ENCODE measurements around the gene GSK3B. TPM values are rescaled to one million over a fixed set of nuclear protein-coding genes. Genes with fewer than 3 reads are reported as not detected.

Gene GSK3B
- total RNA-seq, 1 experiment from 2014 or later, result 50.0 TPM

- H3K79me2 ChIP-seq (ENCODE audit: insufficient read depth, low read length), result peaks cover 78% of the 10 kb centered on the region
These were observed 121.1 kb downstream of the GSK3B start for GRCh38 chr3:119973018-119973646.

More at GRCh38 chr3:119973018-119973646, 121.1 kb downstream of the GSK3B start:
- intact Hi-C loops (cut with micrococcal nuclease), result no loop called here
- Histone ChIP-seq H3K27me3 (ENCODE audit: insufficient read depth, low read length) (no peaks in the 10 kb centered on the region), H3K27ac (ENCODE audit: low read depth, low read length) (no peak overlapping the region), H3K4me2 (ENCODE audit: low read length) (no peak overlapping the region), H4K20me1 (ENCODE audit: insufficient read depth) (peaks cover 4% of the 10 kb centered on the region; the same call in 1 of the 2 replicates), H3K4me3 (replicated peaks in 1 of 2; ENCODE audit: low read depth in 1 of 2, low read length in 2 of 2) (no peak overlapping the region), H2AFZ (ENCODE audit: low read depth, low read length, poor library complexity, severe bottlenecking) (no peak overlapping the region), H3K4me1 (ENCODE audit: control insufficient read depth in 1 of 2, insufficient read depth in 2 of 2, low read length in 2 of 2) (no peaks in the 10 kb centered on the region), H3K9me2 (ENCODE audit: insufficient read depth) (no peaks in the 10 kb centered on the region), H3K9ac (ENCODE audit: low read length) (no peak overlapping the region), H3K9me3 (ENCODE audit: control insufficient read depth in 1 of 2, insufficient read depth in 1 of 2, low read depth in 1 of 2, low read length in 2 of 2) (no peaks in the 10 kb centered on the region), H3K36me3 (ENCODE audit: control insufficient read depth in 1 of 2, insufficient read depth in 2 of 2, low read length in 2 of 2) (no peaks in the 10 kb centered on the region)
- BruUV-seq (replicated peaks), result no TSS peak
- TF ChIP-seq ZNF274 (IDR thresholded peaks at IDR 0.05; ENCODE audit: low read depth, low read length), result no peak
- no peak for TF ChIP-seq SIN3A (IDR thresholded peaks at IDR 0.05; ENCODE audit: low read depth)
- no peak for TF ChIP-seq TCF7L2 (IDR thresholded peaks at IDR 0.05; ENCODE audit: borderline replicate concordance, extremely low read depth, insufficient read depth, insufficient read length)
- TF ChIP-seq FOSL1 (IDR thresholded peaks at IDR 0.05; ENCODE audit: low read depth), result no peak
- TF ChIP-seq JUND (IDR thresholded peaks at IDR 0.05), result no peak
- TF ChIP-seq ZFX (IDR thresholded peaks at IDR 0.05), result no peak
- TF ChIP-seq EZH2 (IDR thresholded peaks at IDR 0.05), result no peak
- no peak for TF ChIP-seq YY1 (IDR thresholded peaks at IDR 0.05; ENCODE audit: extremely low read depth, insufficient replicate concordance, low read depth, low read length)
- TF ChIP-seq ZBTB33 (IDR thresholded peaks at IDR 0.05; ENCODE audit: extremely low read depth, insufficient replicate concordance, low read length), result no peak
- TF ChIP-seq CTCF (IDR thresholded peaks at IDR 0.05 in 2 of 3, conservative IDR thresholded peaks at IDR 0.05 in 1 of 3; ENCODE audit: borderline replicate concordance in 1 of 3, insufficient read depth in 1 of 3, low read depth in 2 of 3, low read length in 2 of 3), result no peak
- ATAC-seq (no peak), DNase-seq (ENCODE audit: low read depth, low spot score) (no peak)
- RAD21 ChIA-PET (ENCODE audit: low non-redundant PET in 1 of 2, low total read pairs in 2 of 2, uncharacterized antibody in 2 of 2, unreplicated experiment in 2 of 2), result no interaction called here
- CTCF ChIA-PET, result no interaction called here
- POLR2A ChIA-PET, result no interaction called here

All from HCT116 (cell line).